Measurements from ENCODE around the gene NXPH4.
A peak's percentile ranks its signal among the peaks of the same experiment; 100 is the strongest.

NXPH4 gene

DNA sequence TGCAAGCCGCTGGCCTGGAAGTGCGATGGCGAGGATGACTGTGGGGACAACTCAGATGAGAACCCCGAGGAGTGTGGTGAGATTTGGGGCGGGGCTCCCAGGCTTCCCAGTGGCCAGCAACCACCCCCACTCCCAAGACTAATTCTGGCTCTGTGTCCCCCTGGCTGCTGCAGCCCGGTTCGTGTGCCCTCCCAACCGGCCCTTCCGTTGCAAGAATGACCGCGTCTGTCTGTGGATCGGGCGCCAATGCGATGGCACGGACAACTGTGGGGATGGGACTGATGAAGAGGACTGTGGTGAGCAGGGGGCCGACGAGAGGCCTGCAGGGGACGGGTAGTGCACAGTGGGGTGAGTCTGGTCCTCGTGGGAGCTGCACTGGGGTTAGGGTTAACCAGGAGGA is 12.1 kb upstream of the NXPH4 start:
- no peak for DNase-seq

DNA sequence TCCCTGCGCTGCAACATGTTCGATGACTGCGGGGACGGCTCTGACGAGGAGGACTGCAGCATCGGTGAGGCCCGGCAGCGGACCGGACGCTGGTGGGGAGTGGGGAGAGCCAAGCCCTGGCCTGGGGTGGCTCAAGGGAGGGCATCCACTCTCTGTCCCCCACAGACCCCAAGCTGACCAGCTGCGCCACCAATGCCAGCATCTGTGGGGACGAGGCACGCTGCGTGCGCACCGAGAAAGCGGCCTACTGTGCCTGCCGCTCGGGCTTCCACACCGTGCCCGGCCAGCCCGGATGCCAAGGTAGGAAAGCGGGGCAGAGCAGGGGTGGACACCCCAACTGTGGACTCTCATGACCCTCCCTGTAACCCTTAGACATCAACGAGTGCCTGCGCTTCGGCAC is 11.4 kb upstream of the NXPH4 start:
- no peak for DNase-seq

DNA sequence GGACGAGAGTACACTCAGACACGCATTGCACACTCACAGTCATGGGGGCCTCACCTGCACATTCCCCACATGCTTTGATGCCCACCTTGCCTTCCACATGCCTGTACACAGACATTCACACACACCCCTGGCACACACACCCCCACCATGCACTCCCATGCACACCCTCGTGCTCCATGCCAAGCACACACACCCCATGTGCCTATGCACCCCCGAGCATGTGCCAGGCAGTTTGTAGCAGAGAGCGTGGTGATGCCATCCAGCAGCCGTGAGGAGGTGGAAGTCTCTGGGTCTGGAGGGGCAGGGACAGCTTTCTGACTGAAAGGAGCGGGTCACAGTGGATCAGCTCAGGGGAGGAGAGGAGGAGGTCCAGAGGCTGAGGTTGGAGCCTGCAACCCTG is 10.7 kb upstream of the NXPH4 start:
- no peak for DNase-seq

- no peak for DNase-seq
Observed at GRCh38 chr12:57207731-57208630, 8.6 kb upstream of the NXPH4 start.

DNA sequence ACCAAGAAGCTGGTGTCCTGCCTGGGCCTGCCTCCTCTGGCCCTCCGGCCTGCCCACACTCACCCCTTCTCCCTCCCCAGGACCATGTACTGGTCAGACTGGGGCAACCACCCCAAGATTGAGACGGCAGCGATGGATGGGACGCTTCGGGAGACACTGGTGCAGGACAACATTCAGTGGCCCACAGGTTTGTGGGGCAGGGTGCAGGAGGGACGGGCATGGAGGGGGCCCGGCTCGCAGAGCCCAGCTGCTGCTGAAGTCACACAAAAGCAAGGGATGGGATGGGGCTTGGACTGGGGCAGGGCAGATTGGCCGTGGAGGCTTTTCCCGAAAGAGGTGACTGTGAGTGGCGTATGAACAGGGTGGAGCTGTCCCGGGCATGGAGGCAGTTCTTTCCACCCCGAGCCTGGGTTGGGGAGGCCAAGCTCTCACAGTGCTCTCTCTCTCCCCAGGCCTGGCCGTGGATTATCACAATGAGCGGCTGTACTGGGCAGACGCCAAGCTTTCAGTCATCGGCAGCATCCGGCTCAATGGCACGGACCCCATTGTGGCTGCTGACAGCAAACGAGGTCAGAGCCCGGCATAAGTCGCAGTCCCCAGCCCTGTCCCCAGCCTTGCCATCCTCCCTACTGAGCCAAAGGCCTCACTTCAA is 7.8 kb upstream of the NXPH4 start:
- no peak for DNase-seq

- no peak for DNase-seq
Observed at GRCh38 chr12:57209916-57210315, 6.7 kb upstream of the NXPH4 start.

- DNase-seq, result no peak
Observed at GRCh38 chr12:57210461-57210860, 6.1 kb upstream of the NXPH4 start.

DNA sequence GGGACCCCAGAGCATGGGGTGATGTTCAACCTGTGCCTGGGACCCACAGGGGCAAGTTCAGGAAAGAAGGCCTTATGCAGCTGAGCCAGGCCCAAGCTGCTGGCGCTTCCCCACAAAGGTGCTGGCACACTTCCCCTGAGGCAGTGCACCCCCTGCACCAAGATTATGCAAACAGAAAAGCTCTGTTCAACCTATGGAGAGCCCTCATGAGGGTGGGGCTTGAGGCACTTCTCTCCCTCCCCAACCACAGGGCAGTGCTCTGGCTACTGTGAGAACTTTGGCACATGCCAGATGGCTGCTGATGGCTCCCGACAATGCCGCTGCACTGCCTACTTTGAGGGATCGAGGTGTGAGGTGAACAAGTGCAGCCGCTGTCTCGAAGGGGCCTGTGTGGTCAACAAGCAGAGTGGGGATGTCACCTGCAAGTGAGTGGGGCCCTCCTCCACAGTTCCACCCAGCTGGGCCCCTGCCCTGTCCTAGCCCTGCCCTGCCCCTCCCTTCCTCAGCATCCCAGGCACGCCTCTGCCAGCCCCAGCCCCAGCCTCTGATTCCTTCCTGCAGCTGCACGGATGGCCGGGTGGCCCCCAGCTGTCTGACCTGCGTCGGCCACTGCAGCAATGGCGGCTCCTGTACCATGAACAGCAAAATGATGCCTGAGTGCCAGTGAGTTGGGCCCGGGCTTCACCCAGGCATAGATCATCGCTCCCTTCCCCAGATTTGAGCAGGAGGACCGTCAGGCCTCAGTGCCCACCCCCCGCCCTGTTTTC is 5.5 kb upstream of the NXPH4 start:
- no peak for DNase-seq

GRCh38 chr12:57211791-57212700 is 4.5 kb upstream of the NXPH4 start:
- DNase-seq, result no peak

DNA sequence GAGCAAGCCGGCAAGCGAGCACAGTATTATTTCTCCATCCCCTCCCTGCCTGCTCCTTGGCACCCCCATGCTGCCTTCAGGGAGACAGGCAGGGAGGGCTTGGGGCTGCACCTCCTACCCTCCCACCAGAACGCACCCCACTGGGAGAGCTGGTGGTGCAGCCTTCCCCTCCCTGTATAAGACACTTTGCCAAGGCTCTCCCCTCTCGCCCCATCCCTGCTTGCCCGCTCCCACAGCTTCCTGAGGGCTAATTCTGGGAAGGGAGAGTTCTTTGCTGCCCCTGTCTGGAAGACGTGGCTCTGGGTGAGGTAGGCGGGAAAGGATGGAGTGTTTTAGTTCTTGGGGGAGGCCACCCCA is 3.9 kb upstream of the NXPH4 start:
- no peak for DNase-seq

DNA sequence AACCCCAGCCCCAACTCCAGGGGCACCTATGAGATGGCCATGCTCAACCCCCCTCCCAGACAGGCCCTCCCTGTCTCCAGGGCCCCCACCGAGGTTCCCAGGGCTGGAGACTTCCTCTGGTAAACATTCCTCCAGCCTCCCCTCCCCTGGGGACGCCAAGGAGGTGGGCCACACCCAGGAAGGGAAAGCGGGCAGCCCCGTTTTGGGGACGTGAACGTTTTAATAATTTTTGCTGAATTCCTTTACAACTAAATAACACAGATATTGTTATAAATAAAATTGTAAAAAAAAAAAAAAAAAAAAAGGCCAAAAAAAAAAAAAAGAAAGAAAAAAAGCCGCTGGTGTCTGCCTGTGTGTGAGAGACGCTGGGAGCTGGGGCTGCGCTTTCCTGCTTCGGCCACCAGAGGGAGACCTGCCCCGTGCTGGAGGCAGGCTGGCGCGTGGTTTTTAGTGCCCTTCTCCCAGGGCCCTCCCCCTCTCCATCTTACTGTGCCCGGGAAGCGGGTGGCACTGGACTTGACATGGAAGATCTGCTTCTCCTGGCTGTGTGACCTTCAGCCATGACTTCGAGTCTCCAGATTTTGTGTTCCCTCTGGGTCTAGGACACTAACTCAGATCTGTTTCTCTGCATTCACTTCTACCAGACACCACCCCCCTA is 3.4 kb upstream of the NXPH4 start:
- DNase-seq, result peak; percentile 85

- no peak for DNase-seq
Observed at GRCh38 chr12:57213763-57214397, 2.7 kb upstream of the NXPH4 start.

DNA sequence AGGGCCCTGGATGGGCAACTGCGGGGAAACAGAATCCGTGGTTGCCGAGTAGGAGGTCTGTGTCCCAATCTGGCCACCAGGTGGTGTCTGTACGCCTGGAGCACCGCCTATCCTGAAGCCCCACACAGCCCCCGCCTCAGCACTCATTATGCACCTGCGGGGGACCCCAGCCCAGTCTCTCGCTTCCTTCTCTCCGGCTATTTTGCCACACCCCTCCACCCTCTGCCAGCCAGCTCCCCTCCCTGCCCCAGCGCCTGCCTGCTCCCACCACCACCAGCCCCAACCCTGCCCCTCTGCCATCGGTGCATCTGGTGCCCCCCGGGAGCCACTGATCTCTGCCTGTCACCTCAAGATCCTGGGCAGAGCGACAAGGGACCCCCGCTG is 2.2 kb upstream of the NXPH4 start:
- DNase-seq, result peak; percentile 66

GRCh38 chr12:57215065-57215464 is 1.5 kb upstream of the NXPH4 start:
- DNase-seq, result no peak

GRCh38 chr12:57215668-57216013 is 953 bp upstream of the NXPH4 start:
- DNase-seq, result no peak

- no peak for DNase-seq
Observed at GRCh38 chr12:57216921-57217879, 606 bp downstream of the NXPH4 start.

GRCh38 chr12:57218030-57218853 is 1.6 kb downstream of the NXPH4 start:
- DNase-seq, result no peak

GRCh38 chr12:57219205-57219992 is 2.8 kb downstream of the NXPH4 start:
- DNase-seq, result no peak
